Measurements from ENCODE around the gene ITGA5. TPM values are rescaled to one million over a fixed set of nuclear protein-coding genes. Genes with fewer than 3 reads are reported as not detected.

The ITGA5 gene
- total and polyA plus RNA-seq, 12 donors: 31.9 to 154 (median 48.8) TPM

GRCh38 chr12:54428050-54429013, 9.3 kb upstream of the ITGA5 start:
- no peaks in the 10 kb centered on the region for H3K36me3 ChIP-seq
- no peak overlapping the region for H3K4me3 ChIP-seq
- DNase-seq (peak in 1 of 2 donors; percentile 62), ATAC-seq (peak in 7 of 8 donors; percentile 19 to 53 (median 33))
- 44% methylated on average over 13 of the region's 13 CpGs for WGBS, 2 donors
- H3K27me3 ChIP-seq: no peaks in the 10 kb centered on the region
- TF ChIP-seq, protein P1, sequence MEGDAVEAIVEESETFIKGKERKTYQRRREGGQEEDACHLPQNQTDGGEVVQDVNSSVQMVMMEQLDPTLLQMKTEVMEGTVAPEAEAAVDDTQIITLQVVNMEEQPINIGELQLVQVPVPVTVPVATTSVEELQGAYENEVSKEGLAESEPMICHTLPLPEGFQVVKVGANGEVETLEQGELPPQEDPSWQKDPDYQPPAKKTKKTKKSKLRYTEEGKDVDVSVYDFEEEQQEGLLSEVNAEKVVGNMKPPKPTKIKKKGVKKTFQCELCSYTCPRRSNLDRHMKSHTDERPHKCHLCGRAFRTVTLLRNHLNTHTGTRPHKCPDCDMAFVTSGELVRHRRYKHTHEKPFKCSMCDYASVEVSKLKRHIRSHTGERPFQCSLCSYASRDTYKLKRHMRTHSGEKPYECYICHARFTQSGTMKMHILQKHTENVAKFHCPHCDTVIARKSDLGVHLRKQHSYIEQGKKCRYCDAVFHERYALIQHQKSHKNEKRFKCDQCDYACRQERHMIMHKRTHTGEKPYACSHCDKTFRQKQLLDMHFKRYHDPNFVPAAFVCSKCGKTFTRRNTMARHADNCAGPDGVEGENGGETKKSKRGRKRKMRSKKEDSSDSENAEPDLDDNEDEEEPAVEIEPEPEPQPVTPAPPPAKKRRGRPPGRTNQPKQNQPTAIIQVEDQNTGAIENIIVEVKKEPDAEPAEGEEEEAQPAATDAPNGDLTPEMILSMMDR (IDR thresholded peaks at IDR 0.05): no peak
- peak overlapping the region in 9 of 10 donors; percentile 11 to 82 (median 56) for H3K27ac ChIP-seq
- peaks cover 27 to 99% (median 79%) of the 10 kb centered on the region in 9 donors for H3K4me1 ChIP-seq
- no peaks in the 10 kb centered on the region for H3K9me3 ChIP-seq
- intact Hi-C loops (cut with DNase I): no loop called here

DNA sequence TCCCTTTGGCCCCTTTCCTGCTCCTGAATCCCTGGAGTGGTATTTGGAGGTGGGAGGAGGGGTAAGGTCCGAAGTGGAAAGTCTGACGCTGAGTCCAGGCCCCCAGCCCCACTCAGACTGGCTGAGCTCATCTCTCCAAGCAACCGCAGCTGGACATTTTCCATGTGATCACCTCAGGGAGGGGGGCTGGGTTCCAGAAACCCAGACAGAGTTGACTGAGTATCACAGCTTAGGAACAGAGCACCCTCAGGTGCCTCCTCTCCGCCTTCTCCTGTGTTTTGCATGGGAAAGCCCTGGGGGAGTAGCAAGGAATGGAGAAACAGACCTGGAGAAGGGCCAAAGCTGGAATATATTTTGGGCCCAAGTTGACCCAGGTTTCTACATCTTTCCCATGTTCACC, 8.0 kb upstream of the ITGA5 start:
- intact Hi-C loops (cut with DNase I): no loop called here
- Histone ChIP-seq H3K9me3 (no peaks in the 10 kb centered on the region), H3K27me3 (no peaks in the 10 kb centered on the region), H3K4me3 (no peak overlapping the region), H3K27ac (peak overlapping the region in 7 of 10 donors; percentile 31 to 80 (median 40)), H3K4me1 (peaks cover 21 to 92% (median 72%) of the 10 kb centered on the region in 9 donors), H3K36me3 (no peaks in the 10 kb centered on the region)
- TF ChIP-seq, protein P1 (IDR thresholded peaks at IDR 0.05): no peak
- DNase-seq: no peak
- ATAC-seq: peak in 1 of 8 donors; percentile 14
- WGBS, 2 donors: 51 to 63% methylated on average over 4 of the region's 4 CpGs

- intact Hi-C loops (cut with DNase I): no loop called here
- no peaks in the 10 kb centered on the region for H3K9me3 ChIP-seq
- H3K4me3 ChIP-seq: no peak overlapping the region
- peak overlapping the region in 6 of 10 donors; percentile 31 to 80 (median 42) for H3K27ac ChIP-seq
- ATAC-seq (no peak), DNase-seq (no peak)
- H3K4me1 ChIP-seq: peaks cover 16 to 92% (median 68%) of the 10 kb centered on the region in 9 donors
- H3K36me3 ChIP-seq: no peaks in the 10 kb centered on the region
- 67 to 72% methylated on average over 3 of the region's 3 CpGs for WGBS, 2 donors
- TF ChIP-seq, protein P1 (IDR thresholded peaks at IDR 0.05): no peak
- no peaks in the 10 kb centered on the region for H3K27me3 ChIP-seq
These were observed 7.6 kb upstream of the ITGA5 start for GRCh38 chr12:54426690-54427089.

- Histone ChIP-seq H3K36me3 (no peaks in the 10 kb centered on the region), H3K9me3 (no peaks in the 10 kb centered on the region), H3K4me1 (peaks cover 14 to 92% (median 67%) of the 10 kb centered on the region in 9 donors), H3K4me3 (no peak overlapping the region), H3K27ac (peak overlapping the region in 1 of 10 donors; percentile 80), H3K27me3 (no peaks in the 10 kb centered on the region)
- WGBS, 2 donors: 34 to 45% methylated on average over 2 of the region's 2 CpGs
- TF ChIP-seq, protein P1 (IDR thresholded peaks at IDR 0.05): no peak
- no peak for ATAC-seq
- DNase-seq: no peak
- intact Hi-C loops (cut with DNase I): no loop called here
These were observed 6.6 kb upstream of the ITGA5 start for GRCh38 chr12:54425702-54426101.

Measured in heart right ventricle (tissue), 16 donors.